IPS-18a (cell line): ENCODE data around the gene ATF7IP.

Experiments
- H3K27ac ChIP-seq: one replicate; pipeline ENCODE4 v1.5.1; 2013; ENCODE audit warnings: low read length
- H3K27me3 ChIP-seq: one replicate; pipeline ENCODE4 v1.6.1; 2013; ENCODE audit warnings: mild to moderate bottlenecking, low read length; ENCODE audit not compliant: control insufficient read depth, insufficient read depth
- H3K36me3 ChIP-seq: one replicate; pipeline ENCODE4 v1.6.1; 2013; ENCODE audit warnings: low read depth, low read length; ENCODE audit not compliant: control insufficient read depth
- H3K4me1 ChIP-seq: one replicate; pipeline ENCODE4 v1.6.1; 2013; ENCODE audit warnings: low read depth, low read length; ENCODE audit not compliant: control insufficient read depth
- H3K4me3 ChIP-seq: one replicate; pipeline ENCODE4 v1.5.1; 2013; ENCODE audit warnings: low read length
- H3K9ac ChIP-seq: one replicate; pipeline ENCODE4 v1.6.1; 2013; ENCODE audit warnings: mild to moderate bottlenecking, low read length, moderate library complexity
- H3K9me3 ChIP-seq: one replicate; pipeline ENCODE4 v1.6.1; 2013; ENCODE audit warnings: low read depth, low read length; ENCODE audit not compliant: control insufficient read depth

ATF7IP gene

DNA sequence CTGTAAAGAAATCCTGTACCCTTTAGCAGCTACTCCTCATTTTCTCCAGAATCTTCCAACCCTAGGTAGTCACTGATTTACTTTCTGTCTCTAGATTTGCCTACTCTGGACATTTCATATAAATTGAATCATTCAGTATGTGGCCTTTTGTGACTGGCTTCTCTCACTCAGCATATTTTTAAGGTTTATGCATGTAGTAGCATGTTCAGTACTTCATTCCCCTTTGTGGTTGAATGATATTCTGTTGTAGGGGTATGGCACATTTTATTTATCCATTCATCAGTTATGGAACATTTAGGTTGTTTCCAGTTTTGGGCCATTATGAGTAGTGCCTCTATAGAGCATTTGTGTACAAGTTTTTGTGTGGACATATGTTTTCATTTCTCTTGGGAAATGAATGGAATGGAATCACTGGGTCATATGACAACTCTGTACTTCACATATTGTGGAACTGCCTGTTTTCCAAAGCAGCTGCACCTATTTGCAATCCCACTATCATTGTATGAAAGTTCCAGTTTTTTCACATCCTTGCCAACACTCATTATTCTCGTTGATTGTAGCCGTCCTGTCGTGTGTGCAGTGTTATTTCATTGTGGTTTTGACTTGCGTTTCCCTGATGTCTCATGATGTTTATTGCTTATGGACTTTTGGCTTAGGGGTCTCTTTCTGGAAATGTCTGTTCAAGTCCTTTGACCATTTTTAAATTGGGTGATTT, 57.2 kb downstream of the ATF7IP start:
- Histone ChIP-seq H3K4me3 (no peak overlapping the region), H3K9ac (no peak overlapping the region), H3K27me3 (no peaks in the 10 kb centered on the region), H3K9me3 (no peaks in the 10 kb centered on the region), H3K36me3 (peaks cover 30% of the 10 kb centered on the region), H3K4me1 (peaks cover 18% of the 10 kb centered on the region), H3K27ac (no peak overlapping the region)

DNA sequence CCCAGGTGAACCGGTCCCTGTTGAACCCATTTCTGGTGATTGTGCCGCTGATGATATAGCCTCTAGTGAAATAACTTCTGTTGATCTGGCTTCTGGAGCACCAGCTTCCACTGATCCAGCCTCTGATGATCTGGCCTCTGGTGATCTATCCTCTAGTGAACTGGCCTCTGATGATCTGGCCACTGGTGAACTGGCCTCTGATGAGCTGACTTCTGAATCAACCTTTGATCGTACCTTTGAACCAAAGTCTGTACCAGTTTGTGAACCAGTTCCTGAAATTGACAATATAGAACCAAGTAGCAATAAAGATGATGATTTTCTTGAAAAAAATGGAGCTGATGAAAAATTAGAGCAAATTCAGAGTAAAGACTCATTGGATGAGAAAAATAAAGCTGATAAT, 59.1 kb downstream of the ATF7IP start:
- peaks cover 3% of the 10 kb centered on the region for H3K4me1 ChIP-seq
- no peak overlapping the region for H3K4me3 ChIP-seq
- no peak overlapping the region for H3K27ac ChIP-seq
- peaks cover 39% of the 10 kb centered on the region for H3K36me3 ChIP-seq
- H3K9ac ChIP-seq, result no peak overlapping the region
- H3K27me3 ChIP-seq, result no peaks in the 10 kb centered on the region
- no peaks in the 10 kb centered on the region for H3K9me3 ChIP-seq

- peaks cover 47% of the 10 kb centered on the region for H3K36me3 ChIP-seq
These were observed 61.3 kb downstream of the ATF7IP start for GRCh38 chr12:14426792-14427191.

GRCh38 chr12:14427929-14428328, 62.4 kb downstream of the ATF7IP start:
- H3K9me3 ChIP-seq, result no peaks in the 10 kb centered on the region

More at GRCh38 chr12:14426792-14427191, 61.3 kb downstream of the ATF7IP start:
- Histone ChIP-seq H3K27ac (no peak overlapping the region), H3K9me3 (no peaks in the 10 kb centered on the region), H3K4me3 (no peak overlapping the region), H3K27me3 (no peaks in the 10 kb centered on the region), H3K4me1 (peaks cover 6% of the 10 kb centered on the region), H3K9ac (no peak overlapping the region)

DNA sequence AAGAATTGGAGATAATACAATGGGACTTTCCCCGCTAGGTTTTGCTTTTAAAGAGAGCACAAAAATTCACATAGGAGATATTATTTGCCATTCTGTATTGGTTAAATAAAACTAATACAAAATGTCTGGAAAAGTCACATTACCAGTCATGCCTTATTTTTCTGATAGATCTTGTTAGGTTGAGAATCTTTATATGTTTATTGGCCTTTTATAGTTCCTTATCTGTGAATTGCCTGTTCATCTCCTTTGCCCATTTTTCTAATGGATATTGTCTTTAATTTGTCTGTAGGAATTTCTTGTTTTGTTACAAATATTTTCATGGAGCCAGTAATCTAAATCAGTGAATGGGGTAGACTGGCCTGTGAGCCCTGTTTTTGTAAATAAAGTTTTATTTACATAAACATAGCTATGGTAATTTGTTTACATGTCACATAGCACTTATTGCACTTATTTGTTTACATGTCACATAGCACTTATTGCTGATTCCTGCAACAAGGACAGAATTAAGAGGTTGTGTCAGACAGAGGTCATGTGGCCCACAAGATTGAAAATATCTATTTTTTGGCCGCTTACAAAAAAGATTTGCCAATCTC, 65.0 kb downstream of the ATF7IP start:
- no peaks in the 10 kb centered on the region for H3K27me3 ChIP-seq
- no peak overlapping the region for H3K9ac ChIP-seq
- no peak overlapping the region for H3K4me3 ChIP-seq
- H3K4me1 ChIP-seq, result peaks cover 7% of the 10 kb centered on the region
- H3K27ac ChIP-seq, result no peak overlapping the region
- peaks cover 42% of the 10 kb centered on the region for H3K36me3 ChIP-seq
- H3K9me3 ChIP-seq, result no peaks in the 10 kb centered on the region

More at GRCh38 chr12:14427929-14428328, 62.4 kb downstream of the ATF7IP start:
- Histone ChIP-seq H3K4me3 (no peak overlapping the region), H3K27me3 (no peaks in the 10 kb centered on the region), H3K27ac (no peak overlapping the region), H3K4me1 (peaks cover 7% of the 10 kb centered on the region), H3K36me3 (peaks cover 47% of the 10 kb centered on the region), H3K9ac (no peak overlapping the region)

DNA sequence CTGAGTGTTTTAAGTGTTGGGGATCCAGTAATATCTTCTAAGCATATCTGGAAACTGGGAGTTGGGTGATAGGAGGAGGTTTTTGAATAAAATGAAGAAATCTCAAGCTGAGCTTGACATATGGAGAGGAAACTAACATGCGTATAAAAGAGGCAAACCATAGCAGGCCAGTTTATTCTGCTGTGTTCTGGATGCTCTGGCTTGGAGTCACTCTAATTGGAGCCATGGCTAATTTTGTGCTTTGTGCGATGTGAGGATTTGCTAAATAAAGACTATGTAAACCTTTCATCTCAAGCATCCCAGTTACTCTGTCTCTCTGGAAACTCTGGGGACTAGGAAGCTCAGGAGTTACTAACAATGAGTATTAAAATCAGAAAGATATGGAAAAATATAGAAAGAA, 66.5 kb downstream of the ATF7IP start:
- Histone ChIP-seq H3K4me1 (peaks cover 7% of the 10 kb centered on the region), H3K9me3 (no peaks in the 10 kb centered on the region), H3K36me3 (peaks cover 47% of the 10 kb centered on the region), H3K27ac (no peak overlapping the region), H3K4me3 (no peak overlapping the region), H3K27me3 (no peaks in the 10 kb centered on the region), H3K9ac (no peak overlapping the region)

DNA sequence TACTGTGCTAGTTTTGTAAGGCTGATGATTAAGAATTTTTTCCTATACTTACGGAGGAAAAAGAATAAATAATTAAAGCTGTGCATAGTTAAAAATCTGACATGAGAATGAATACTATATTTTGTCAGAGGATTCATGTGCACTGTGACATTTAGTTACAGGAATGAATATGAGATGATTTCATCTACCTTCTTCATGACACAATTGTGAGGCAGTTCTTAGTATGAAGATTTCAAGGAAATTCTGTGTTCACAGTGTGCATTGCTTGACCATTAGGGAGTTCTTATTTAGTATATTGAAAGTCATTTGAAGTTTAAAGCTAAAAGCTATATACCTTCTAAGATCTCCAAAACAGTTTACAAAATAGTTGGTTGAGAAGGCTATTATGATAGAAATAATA, 70.1 kb downstream of the ATF7IP start:
- no peak overlapping the region for H3K27ac ChIP-seq
- no peaks in the 10 kb centered on the region for H3K9me3 ChIP-seq
- peaks cover 60% of the 10 kb centered on the region for H3K36me3 ChIP-seq
- no peak overlapping the region for H3K9ac ChIP-seq
- no peak overlapping the region for H3K4me3 ChIP-seq
- peaks cover 7% of the 10 kb centered on the region for H3K4me1 ChIP-seq
- no peaks in the 10 kb centered on the region for H3K27me3 ChIP-seq

- H3K27ac ChIP-seq, result no peak overlapping the region
- no peaks in the 10 kb centered on the region for H3K27me3 ChIP-seq
- no peak overlapping the region for H3K9ac ChIP-seq
- H3K4me1 ChIP-seq, result no peaks in the 10 kb centered on the region
- peaks cover 69% of the 10 kb centered on the region for H3K36me3 ChIP-seq
- no peaks in the 10 kb centered on the region for H3K9me3 ChIP-seq
- no peak overlapping the region for H3K4me3 ChIP-seq
These were observed 76.9 kb downstream of the ATF7IP start for GRCh38 chr12:14442221-14442881.

- H3K4me1 ChIP-seq, result no peaks in the 10 kb centered on the region
- no peaks in the 10 kb centered on the region for H3K27me3 ChIP-seq
- peaks cover 69% of the 10 kb centered on the region for H3K36me3 ChIP-seq
- H3K9ac ChIP-seq, result no peak overlapping the region
- H3K9me3 ChIP-seq, result no peaks in the 10 kb centered on the region
- H3K4me3 ChIP-seq, result no peak overlapping the region
- no peak overlapping the region for H3K27ac ChIP-seq
These were observed 78.0 kb downstream of the ATF7IP start for GRCh38 chr12:14443531-14443930.

GRCh38 chr12:14450479-14450878, 85.0 kb downstream of the ATF7IP start:
- H3K9me3 ChIP-seq, result no peaks in the 10 kb centered on the region
- peaks cover 38% of the 10 kb centered on the region for H3K36me3 ChIP-seq
- peaks cover 5% of the 10 kb centered on the region for H3K4me1 ChIP-seq
- no peak overlapping the region for H3K4me3 ChIP-seq
- H3K9ac ChIP-seq, result no peak overlapping the region
- H3K27ac ChIP-seq, result no peak overlapping the region
- no peaks in the 10 kb centered on the region for H3K27me3 ChIP-seq

DNA sequence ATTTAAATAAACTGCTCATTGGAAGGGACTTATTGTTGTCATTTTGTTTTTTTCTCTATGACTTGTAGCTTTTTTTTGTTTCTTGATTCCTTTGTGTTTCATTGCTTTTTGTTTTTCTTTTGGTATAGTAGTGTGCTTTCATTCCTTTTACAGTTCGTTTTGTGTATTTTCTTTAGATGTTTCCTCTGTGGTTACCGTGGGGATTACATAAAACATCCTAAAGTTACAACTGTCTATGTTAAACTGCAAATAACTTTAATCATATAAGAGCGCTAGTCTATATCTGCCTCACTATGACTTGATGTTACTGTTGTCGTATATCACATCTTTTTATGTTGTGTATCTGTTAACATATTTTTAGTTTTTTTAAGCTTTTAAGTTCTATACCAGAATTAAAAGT, 86.9 kb downstream of the ATF7IP start:
- no peak overlapping the region for H3K27ac ChIP-seq
- no peaks in the 10 kb centered on the region for H3K9me3 ChIP-seq
- no peak overlapping the region for H3K9ac ChIP-seq
- no peaks in the 10 kb centered on the region for H3K27me3 ChIP-seq
- H3K36me3 ChIP-seq, result peaks cover 41% of the 10 kb centered on the region
- H3K4me1 ChIP-seq, result peaks cover 5% of the 10 kb centered on the region
- no peak overlapping the region for H3K4me3 ChIP-seq
